GM03348 (cell line): Measurements from ENCODE around the gene TBC1D8.

ENCODE experiments used
- DNase-seq: peaks from one replicate; pipeline ENCODE4 v3.0.0; 2012; ENCODE audit warnings: low spot score

TBC1D8 gene

DNA sequence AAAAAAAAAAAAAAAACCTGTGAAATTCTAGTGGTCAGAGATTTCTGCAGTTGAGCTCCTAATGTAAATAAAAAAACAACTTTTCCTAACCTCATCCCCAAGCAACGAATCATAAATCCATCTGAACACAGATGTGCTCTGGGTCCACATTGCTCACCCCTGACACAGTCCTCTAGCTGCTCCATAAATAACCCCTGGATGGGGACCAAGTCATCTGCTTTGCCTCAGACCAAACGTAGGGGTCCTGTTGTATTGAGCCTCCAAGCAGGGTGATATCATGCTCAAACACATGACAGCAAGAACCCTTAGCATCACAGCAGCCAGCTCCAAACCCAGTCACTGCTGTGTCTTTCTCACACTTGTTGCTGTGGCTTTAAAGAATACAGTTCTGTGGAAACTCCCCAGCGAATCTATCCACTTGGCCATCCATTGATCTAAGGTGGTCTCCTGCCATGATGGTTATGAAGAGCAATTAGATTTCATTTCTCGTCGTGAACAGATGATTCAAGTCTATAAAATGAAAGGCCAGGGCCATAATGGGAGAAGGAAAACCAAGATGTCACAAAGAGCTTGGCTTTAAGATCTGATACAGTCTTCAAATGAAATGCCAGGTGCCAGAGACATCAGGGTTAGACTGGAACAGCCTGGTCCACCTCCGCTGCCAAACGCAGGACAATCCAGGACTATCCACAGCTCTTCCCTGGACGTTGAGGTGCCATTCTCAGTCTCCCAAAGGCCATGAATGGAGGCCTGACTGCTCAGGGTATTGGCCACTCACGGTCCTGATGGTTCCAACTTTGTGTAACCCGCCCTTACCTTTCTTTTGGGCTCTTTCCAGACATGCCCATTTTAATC, 39.0 kb downstream of the TBC1D8 start:
- peak; percentile 65 for DNase-seq

DNA sequence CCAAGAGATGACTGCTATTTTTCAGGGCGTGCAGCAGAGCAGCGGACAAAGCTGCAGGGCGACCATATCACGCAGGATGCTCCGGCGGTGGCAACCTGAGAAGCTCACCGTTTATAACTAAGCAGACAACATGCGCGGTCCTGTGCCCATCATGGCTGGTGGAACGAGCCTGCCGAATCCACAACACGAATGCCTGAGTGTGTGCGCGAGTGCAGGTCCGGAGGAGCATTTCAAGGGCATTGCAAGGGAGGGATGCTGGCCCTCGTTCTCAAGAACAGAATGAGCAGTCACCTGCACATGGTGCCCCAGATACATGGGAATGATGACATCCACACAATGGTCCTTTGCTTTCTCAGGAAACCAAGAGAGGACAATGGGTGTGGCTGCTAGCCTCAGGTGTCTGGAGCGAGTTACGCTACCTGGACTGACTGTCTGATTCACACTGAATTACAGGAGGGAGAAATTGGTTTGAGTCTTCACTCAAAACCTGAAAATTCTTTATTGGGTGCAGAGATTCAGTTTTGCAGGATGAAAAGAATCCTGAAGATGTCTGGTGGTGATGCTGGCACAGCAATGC, 39.8 kb downstream of the TBC1D8 start:
- no peak for DNase-seq

GRCh38 chr2:101109451-101110118, 41.6 kb downstream of the TBC1D8 start:
- DNase-seq, result no peak

- DNase-seq, result no peak
Observed at GRCh38 chr2:101108357-101108756, 42.8 kb downstream of the TBC1D8 start.

DNA sequence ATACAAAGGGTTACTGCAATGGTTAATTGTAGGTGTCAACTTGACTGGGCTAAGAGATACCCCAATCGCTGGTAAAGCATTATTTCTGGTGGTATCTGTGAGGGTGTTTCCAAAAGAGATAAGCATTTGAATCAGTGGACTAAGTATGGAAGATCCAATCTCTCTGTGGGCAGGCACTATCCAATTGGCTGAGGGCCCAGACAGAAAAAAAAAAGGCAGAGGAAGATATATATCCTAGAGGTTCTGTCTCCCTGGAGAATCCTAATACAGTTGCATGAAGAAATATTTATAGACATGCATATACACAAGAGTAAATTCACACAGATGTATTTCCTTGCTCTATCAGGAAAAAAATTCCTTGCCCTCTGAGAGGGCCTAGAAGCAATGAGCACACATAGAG, 43.9 kb downstream of the TBC1D8 start:
- no peak for DNase-seq

DNA sequence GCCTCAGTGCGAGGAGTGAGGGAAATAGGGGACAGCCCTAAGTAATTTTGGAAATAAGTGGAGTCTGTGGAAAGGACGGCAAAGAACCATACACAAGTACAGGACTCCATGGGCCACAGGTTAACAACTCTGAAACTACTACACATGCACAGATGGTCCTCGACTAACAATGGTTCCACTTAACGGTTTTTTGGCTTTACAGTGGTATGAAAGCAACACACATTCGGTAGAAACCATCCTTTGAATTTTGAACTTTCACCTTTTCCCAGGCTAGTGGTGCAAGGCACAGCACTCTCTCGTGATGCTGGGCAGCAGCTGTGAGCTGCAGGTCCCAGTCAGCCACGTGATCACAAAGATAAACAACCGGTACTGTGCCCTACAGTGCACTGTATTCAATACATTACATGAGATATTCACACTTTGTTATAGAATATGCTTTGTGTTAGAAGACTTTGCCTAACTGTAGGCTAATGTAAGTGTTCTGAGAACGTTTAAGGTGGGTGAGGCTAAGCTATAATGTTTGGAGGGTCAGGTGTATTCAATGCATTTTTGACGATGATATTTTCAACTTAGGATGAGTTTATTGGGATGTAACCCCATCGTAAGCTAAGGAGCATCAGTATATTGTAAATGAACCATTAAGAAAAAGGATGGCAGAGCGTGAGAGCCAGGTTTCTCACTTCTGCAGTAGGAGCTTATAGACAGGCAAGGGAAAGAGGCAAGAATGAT, 44.6 kb downstream of the TBC1D8 start:
- DNase-seq, result no peak

- no peak for DNase-seq
Observed at GRCh38 chr2:101105654-101106053, 45.5 kb downstream of the TBC1D8 start.

DNA sequence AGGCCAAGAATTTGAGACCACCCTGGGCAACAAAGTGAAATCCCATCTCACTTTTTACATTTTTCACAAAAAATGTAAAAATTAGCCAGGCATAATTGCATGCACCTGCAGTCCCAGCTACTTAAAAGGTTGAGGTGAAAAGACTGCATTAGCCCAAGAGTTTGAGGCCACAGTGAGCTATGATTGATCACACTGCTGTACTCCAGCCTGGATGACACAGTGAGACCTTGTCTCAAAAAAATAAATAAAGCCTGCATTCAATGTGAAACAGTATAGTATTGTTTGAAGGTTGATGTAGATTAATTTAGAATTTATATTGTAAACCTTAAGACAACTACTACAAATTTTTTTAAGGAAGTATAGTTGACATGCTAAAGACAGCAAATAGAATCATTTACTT, 53.5 kb downstream of the TBC1D8 start:
- no peak for DNase-seq

- no peak for DNase-seq
Observed at GRCh38 chr2:101096619-101097142, 54.5 kb downstream of the TBC1D8 start.

- no peak for DNase-seq
Observed at GRCh38 chr2:101094351-101094750, 56.8 kb downstream of the TBC1D8 start.

DNA sequence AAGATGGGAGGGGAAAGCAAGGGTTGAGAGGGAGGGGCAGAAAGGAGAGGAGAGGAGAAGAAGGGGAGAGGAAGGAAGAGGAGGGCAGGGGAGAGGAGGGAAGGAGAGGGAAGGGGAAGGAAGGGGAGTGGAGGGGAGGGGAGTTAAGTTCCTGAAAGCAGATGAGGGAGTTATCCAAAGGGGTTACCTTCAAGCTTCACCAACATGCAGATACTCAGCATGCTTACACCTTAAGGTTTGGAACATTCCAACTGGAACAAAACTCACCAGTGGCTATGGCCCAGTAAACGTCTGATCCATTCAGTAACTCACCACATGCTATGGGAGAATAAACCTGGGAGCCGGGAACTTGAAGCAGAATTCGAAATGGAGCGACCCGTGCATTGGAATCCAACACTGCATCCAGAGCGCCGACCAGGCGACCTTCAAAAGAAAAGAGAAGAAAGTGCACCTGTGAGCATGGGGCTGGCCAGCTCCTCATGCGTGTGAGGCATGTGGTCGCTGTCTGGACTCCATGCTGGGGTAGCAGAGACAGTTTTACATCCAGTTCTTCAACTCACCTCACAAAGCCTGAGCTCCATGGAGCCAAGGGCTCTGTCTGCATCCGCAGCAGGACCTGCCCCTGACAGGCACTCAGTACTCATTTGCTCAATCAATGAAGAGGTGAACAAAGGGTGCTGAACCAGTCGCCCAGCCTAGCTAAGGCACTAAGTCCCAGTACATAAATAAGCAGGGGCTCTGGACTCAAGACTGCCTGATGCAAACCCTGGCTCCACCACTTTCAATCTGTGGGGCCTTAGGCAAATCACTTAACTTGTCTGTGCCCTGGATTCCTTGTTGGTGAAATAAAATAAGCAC, 61.0 kb downstream of the TBC1D8 start:
- no peak for DNase-seq

GRCh38 chr2:101089419-101089818, 61.8 kb downstream of the TBC1D8 start:
- no peak for DNase-seq

DNA sequence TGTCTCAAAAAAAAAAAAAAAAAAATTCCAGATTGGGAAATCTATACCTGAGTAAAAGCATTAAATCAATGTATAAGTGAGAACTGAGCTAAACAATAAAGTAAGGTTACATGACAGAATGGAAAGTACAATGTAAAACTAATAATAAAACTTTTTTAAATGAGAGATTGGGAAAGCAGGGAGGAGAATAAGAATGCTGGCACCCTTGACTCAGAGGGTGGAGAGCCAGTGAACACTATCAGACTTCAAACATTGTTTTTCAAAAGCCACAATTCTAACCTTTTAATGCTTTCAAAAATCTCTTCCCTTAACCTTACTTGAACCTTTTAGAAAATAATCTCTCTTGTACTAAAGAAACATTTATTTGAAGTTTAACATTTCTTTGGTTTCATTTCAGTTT, 63.5 kb downstream of the TBC1D8 start:
- DNase-seq, result peak; percentile 40

DNA sequence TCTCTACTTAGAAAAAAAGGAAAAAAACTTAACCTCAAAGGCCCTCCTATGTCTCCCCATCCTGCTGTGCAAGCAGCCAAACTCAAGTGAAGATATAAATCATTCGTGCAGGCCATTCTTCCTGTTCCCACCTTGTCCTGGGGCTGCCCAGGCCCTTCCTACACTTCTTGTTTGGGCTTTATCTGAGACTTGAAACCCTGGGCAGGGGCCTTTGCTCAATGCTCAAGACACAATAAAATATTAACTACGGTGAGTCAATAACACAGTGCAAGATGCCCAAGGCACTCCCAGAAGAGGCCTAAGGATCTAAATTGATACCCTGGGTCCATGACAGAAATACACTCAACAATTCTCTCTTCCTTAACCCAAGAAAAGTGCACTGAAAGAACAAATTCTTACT, 67.6 kb downstream of the TBC1D8 start:
- no peak for DNase-seq

DNA sequence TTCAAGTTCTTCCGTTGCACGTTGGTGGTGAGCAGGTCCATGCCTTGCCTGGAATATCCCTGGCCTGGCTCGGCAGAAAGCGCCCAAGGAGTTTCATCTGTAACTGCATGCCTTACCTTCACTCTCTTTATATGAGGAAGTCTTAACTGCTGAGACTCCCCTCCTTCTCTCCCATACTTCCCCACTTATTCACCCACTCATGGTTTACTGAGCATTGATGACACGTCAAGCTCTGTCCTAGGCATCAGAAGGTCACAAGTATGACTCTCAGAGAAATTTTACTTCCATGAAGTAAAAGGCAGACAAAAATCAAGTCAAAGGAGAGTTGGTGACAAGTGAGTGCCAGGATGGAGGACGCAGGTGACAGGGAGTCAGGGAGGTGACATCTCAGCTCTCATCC, 68.2 kb downstream of the TBC1D8 start:
- DNase-seq, result no peak

GRCh38 chr2:101081375-101081907, 69.7 kb downstream of the TBC1D8 start:
- no peak for DNase-seq

- no peak for DNase-seq
Observed at GRCh38 chr2:101080211-101081068, 70.7 kb downstream of the TBC1D8 start.

- DNase-seq, result no peak
Observed at GRCh38 chr2:101076581-101076980, 74.6 kb downstream of the TBC1D8 start.

DNA sequence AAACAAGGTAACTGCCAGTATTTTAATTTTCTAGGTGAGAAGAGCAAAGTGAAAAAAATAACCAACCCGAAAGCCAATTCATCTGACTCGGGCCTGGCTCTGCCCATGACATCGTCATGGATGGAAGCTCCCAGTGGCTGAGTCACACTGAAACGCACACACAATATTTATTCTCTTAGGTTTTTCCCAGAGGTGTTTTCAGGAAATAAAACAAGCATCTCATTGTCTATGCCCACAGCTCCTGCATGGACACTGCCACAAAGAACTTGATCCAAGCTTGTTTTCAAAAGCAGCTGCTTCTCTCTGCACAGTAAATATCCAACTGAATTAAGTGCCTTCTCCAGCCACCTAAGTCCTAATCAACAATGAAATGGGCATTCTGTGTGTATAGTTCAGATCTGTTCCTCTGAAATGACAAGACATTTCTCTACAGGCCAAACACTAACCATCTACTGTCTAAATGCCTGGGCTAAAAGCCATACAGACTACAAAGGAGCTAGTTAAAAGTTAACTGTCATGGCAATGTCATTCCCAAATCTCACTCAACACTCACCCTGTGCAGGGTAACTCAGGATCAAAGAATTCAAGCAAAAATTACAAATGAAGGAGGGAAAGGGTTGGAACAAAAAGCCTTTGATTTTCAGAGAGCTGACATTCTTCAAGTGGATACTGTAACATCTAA, 86.2 kb downstream of the TBC1D8 start:
- DNase-seq, result peak; percentile 27

- no peak for DNase-seq
Observed at GRCh38 chr2:101064505-101064867, 86.7 kb downstream of the TBC1D8 start.
